ENCODE measurements around the gene E2F4. TPM values are rescaled to one million over a fixed set of nuclear protein-coding genes. Genes with fewer than 3 reads are reported as not detected.

E2F4 gene
- total RNA-seq, 4 donors from 2014 or later = 56.8 to 74.8 (median 68.1) TPM

GRCh38 chr16:67147437-67148140, 44.4 kb upstream of the E2F4 start:
- TF ChIP-seq POLR2A (IDR thresholded peaks at IDR 0.05) = no peak
- no peak for TF ChIP-seq CTCF (IDR thresholded peaks at IDR 0.05)
- no peak for DNase-seq (ENCODE audit: low spot score in 2 of 2)
- intact Hi-C loops (cut with DNase I; ENCODE audit: low total_unique reads) = no loop called here
- WGBS, 2 donors = 72 to 75% methylated on average over 4 of the region's 4 CpGs
- no peak overlapping the region for H3K4me3 ChIP-seq (ENCODE audit: low read depth, poor library complexity, severe bottlenecking)

- 87 to 96% methylated on average over 2 of the region's 2 CpGs for WGBS, 2 donors
- DNase-seq (ENCODE audit: low spot score in 2 of 2) = no peak
- no peak for TF ChIP-seq CTCF (IDR thresholded peaks at IDR 0.05)
- TF ChIP-seq POLR2A (IDR thresholded peaks at IDR 0.05) = no peak
Observed at GRCh38 chr16:67148221-67148620, 43.7 kb upstream of the E2F4 start.

GRCh38 chr16:67148656-67149275, 43.2 kb upstream of the E2F4 start:
- intact Hi-C loops (cut with DNase I; ENCODE audit: low total_unique reads) = no loop called here
- 79 to 85% methylated on average over 9 to 10 of the region's 11 CpGs for WGBS, 2 donors
- TF ChIP-seq POLR2A (IDR thresholded peaks at IDR 0.05) (no peak), CTCF (IDR thresholded peaks at IDR 0.05) (no peak)
- no peak overlapping the region for H3K4me3 ChIP-seq (ENCODE audit: low read depth, poor library complexity, severe bottlenecking)
- DNase-seq (ENCODE audit: low spot score in 2 of 2) = no peak

More at GRCh38 chr16:67148221-67148620, 43.7 kb upstream of the E2F4 start:
- intact Hi-C loops (cut with DNase I; ENCODE audit: low total_unique reads) = no loop called here
- no peak overlapping the region for H3K4me3 ChIP-seq (ENCODE audit: low read depth, poor library complexity, severe bottlenecking)

GRCh38 chr16:67149276-67150046, 42.5 kb upstream of the E2F4 start:
- no peak overlapping the region for H3K4me3 ChIP-seq (ENCODE audit: low read depth, poor library complexity, severe bottlenecking)
- intact Hi-C loops (cut with DNase I; ENCODE audit: low total_unique reads) = no loop called here

More at GRCh38 chr16:67149276-67150046, 42.5 kb upstream of the E2F4 start:
- no peak for TF ChIP-seq POLR2A (IDR thresholded peaks at IDR 0.05)
- no peak for TF ChIP-seq CTCF (IDR thresholded peaks at IDR 0.05)
- DNase-seq (ENCODE audit: low spot score in 2 of 2) = peak in 1 of 2 donors; percentile 86
- 82% methylated on average over 71 to 74 of the region's 77 CpGs for WGBS, 2 donors
